SK-N-DZ (cell line): ENCODE measurements around the gene IDUA.
"Not testable (repeated sequence)": the region's sequence is repeated elsewhere in the genome, so short reads cannot be mapped to it uniquely, and the experiment has no call there.

ENCODE experiments used
- DNase-seq: peaks from one replicate; pipeline ENCODE4 v3.0.0-alpha.2; 2015; ENCODE audit warnings: low spot score

IDUA gene

GRCh38 chr4:967113-968104, 19.4 kb upstream of the IDUA start:
- DNase-seq, result no peak

- no peak for DNase-seq
These were observed 18.6 kb upstream of the IDUA start for GRCh38 chr4:968221-968620.

- DNase-seq, result no peak
These were observed 18.0 kb upstream of the IDUA start for GRCh38 chr4:968621-969394.

GRCh38 chr4:970046-970745, 16.6 kb upstream of the IDUA start:
- no peak for DNase-seq

GRCh38 chr4:970854-971520, 15.9 kb upstream of the IDUA start:
- DNase-seq, result no peak

- no peak for DNase-seq
These were observed 15.0 kb upstream of the IDUA start for GRCh38 chr4:971666-972500.

- no peak for DNase-seq
These were observed 14.0 kb upstream of the IDUA start for GRCh38 chr4:972651-973424.

- peak; percentile 29 for DNase-seq
These were observed 13.1 kb upstream of the IDUA start, which contains the start of gene DGKQ for GRCh38 chr4:973431-974397. Gene DGKQ (minus strand): TSS chr4:973569. CDS start chr4:973482, 87 bp downstream.

GRCh38 chr4:974668-975067, 12.2 kb upstream of the IDUA start:
- no peak for DNase-seq

- not testable (repeated sequence) for DNase-seq
These were observed 10.8 kb upstream of the IDUA start for GRCh38 chr4:976016-976415.

- DNase-seq, result no peak
These were observed 7.7 kb upstream of the IDUA start for GRCh38 chr4:978957-979701.

- no peak for DNase-seq
These were observed 4.6 kb upstream of the IDUA start for GRCh38 chr4:982291-982690.

GRCh38 chr4:982814-983213, 4.0 kb upstream of the IDUA start:
- no peak for DNase-seq

GRCh38 chr4:984336-985054, 2.3 kb upstream of the IDUA start:
- DNase-seq, result no peak

- no peak for DNase-seq
These were observed 1.6 kb upstream of the IDUA start for GRCh38 chr4:985123-985830.

GRCh38 chr4:986428-986878, 391 bp upstream of the IDUA start:
- DNase-seq, result no peak
